Mesendoderm (in vitro differentiated cells): ENCODE data around the gene GCN1.

Experiments used
- DNase-seq: peaks from one replicate; pipeline ENCODE4 v3.0.0; 2013
- H2AK5ac ChIP-seq: 2 replicates; pipeline ENCODE4 v1.6.1; 2013; ENCODE audit warnings: low read length, inconsistent platforms
- H2BK120ac ChIP-seq: 2 replicates; pipeline ENCODE4 v1.6.1; 2013; ENCODE audit warnings: low read depth, mild to moderate bottlenecking, low read length, moderate library complexity, mixed read lengths
- H2BK15ac ChIP-seq: replicated peaks from 2 replicates; pipeline ENCODE4 v1.6.1; 2013; ENCODE audit warnings: low read depth, mild to moderate bottlenecking, moderate library complexity
- H2BK5ac ChIP-seq: 2 replicates; pipeline ENCODE4 v1.6.1; 2013; ENCODE audit warnings: low read length, inconsistent platforms
- H3K18ac ChIP-seq: 2 replicates; pipeline ENCODE4 v1.6.1; 2013; ENCODE audit warnings: mild to moderate bottlenecking, low read length, mixed read lengths
- H3K23ac ChIP-seq: one replicate; pipeline ENCODE4 v1.6.1; 2013; ENCODE audit warnings: low read length
- H3K27ac ChIP-seq: 2 replicates; pipeline ENCODE4 v1.5.1; 2013; ENCODE audit warnings: low read depth, mild to moderate bottlenecking, inconsistent platforms, low read length, moderate library complexity
- H3K27me3 ChIP-seq: 2 replicates; pipeline ENCODE4 v1.6.1; 2013; ENCODE audit warnings: low read length, control low read depth, mild to moderate bottlenecking, inconsistent platforms; ENCODE audit not compliant: insufficient read depth, poor library complexity
- H3K36me3 ChIP-seq: 2 replicates; pipeline ENCODE4 v1.6.1; 2013; ENCODE audit warnings: low read length, inconsistent platforms; ENCODE audit not compliant: control insufficient read depth, insufficient read depth
- H3K4ac ChIP-seq: one replicate; pipeline ENCODE4 v1.6.1; 2013; ENCODE audit warnings: low read depth, mild to moderate bottlenecking, low read length, moderate library complexity
- H3K4me1 ChIP-seq: 2 replicates; pipeline ENCODE4 v1.6.1; 2013; ENCODE audit warnings: low read depth, low read length, inconsistent platforms; ENCODE audit not compliant: control insufficient read depth
- H3K4me2 ChIP-seq: 2 replicates; pipeline ENCODE4 v1.6.1; 2013; ENCODE audit warnings: low read length
- H3K4me3 ChIP-seq: 2 replicates; pipeline ENCODE4 v1.5.1; 2013; ENCODE audit warnings: mild to moderate bottlenecking, low read length
- H3K56ac ChIP-seq: one replicate; pipeline ENCODE4 v1.6.1; 2013; ENCODE audit warnings: low read length
- H3K79me1 ChIP-seq: 2 replicates; pipeline ENCODE4 v1.6.1; 2013; ENCODE audit warnings: low read length, inconsistent platforms
- H3K79me2 ChIP-seq: 2 replicates; pipeline ENCODE4 v1.6.1; 2013; ENCODE audit warnings: mild to moderate bottlenecking, low read length; ENCODE audit not compliant: control insufficient read depth, insufficient read depth
- H3K9ac ChIP-seq: 2 replicates; pipeline ENCODE4 v1.6.1; 2013; ENCODE audit warnings: low read length, inconsistent platforms
- H4K5ac ChIP-seq: one replicate; pipeline ENCODE4 v1.6.1; 2013; ENCODE audit warnings: low read length
- H4K8ac ChIP-seq: one replicate; pipeline ENCODE4 v1.6.1; 2013; ENCODE audit warnings: low read depth, mild to moderate bottlenecking, control low read depth, low read length, moderate library complexity
- WGBS: extraction: QIAGEN DNeasy Blood & Tissue Kit; methylation state at CpG from one replicate; pipeline ENCODE4 v1.1.7; 2013; ENCODE audit warnings: low lambda C conversion rate, missing lambda C conversion rate; ENCODE audit not compliant: insufficient coverage; ENCODE audit errors: extremely low coverage; 5-methylcytosine and 5-hydroxymethylcytosine counted together

The GCN1 gene

DNA sequence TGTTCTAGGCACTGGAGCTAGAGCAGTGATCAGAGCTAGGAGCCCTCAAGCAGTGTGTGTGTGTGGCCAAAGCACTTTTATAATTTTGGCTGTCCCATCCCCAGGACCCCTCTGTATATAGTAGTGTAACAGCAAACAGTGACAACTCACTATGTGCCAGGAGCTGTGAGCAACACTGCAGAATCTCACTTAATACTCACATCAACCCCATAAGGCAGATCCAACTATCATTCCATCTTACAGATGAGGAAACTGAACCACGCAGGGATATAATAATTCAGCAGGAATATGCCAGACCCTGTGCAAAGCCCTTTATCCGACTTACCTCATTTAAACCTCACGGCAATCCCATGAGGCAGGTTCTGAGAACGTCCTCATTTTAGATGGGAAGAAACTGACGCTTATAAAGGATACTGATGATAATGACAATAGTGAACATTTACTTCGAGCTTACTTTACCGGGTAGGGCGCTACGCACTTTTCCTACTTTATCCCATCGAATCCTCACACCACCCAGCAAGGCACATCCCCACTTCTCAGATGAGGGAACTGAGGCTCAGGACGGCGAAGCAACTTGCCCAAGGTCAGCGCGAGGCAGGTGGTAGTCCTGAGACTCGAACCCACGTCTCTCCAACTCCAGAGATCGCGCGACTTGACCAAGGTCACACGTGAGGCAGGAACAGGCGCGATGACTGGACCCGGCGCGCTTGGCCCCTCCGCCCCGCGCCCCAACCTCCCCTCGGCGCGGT, 78.6 kb downstream of the GCN1 start:
- Histone ChIP-seq H3K79me2 (peaks cover 47% of the 10 kb centered on the region), H2AK5ac (peak overlapping the region; percentile 92), H3K4me1 (peaks cover 12% of the 10 kb centered on the region), H2BK120ac (no peak overlapping the region), H3K23ac (peak overlapping the region; percentile 98), H3K9ac (peak overlapping the region; percentile 99), H3K27me3 (no peaks in the 10 kb centered on the region), H3K4me2 (peak overlapping the region; percentile 98), H3K79me1 (peaks cover 25% of the 10 kb centered on the region), H3K4me3 (peak overlapping the region; percentile 96), H3K36me3 (no peaks in the 10 kb centered on the region), H3K27ac (no peak overlapping the region), H2BK5ac (no peak overlapping the region), H3K56ac (peak overlapping the region; percentile 99), H4K5ac (no peak overlapping the region), H3K4ac (peak overlapping the region; percentile 64), H3K18ac (peak overlapping the region; percentile 71), H2BK15ac (no peak overlapping the region), H4K8ac (no peak overlapping the region)
- WGBS, result no CpG with 5 or more reads among the region's 31 CpGs
- DNase-seq, result peak; percentile 65

DNA sequence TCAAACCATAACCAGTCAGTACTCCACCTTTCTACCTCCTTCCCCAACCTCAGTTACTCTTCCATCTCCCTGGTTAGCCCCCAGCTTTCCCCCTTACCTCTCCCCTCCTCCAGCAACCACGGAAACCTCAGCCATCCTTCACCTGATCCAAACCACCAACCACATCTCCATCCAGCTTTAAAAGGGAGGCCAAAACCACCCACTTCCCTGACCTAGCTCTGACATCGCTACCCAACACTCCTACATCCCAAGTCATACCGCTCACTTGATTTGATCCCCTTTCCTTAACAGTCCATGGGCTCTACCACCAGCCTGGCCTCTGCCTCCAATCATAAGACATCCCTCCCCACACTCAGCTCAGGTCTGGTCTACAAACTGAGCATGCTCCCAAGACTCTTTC, 79.4 kb downstream of the GCN1 start:
- Histone ChIP-seq H3K56ac (peak overlapping the region; percentile 99), H3K4me3 (no peak overlapping the region), H2BK15ac (no peak overlapping the region), H2BK120ac (no peak overlapping the region), H2AK5ac (no peak overlapping the region), H4K5ac (no peak overlapping the region), H3K23ac (no peak overlapping the region), H3K4ac (no peak overlapping the region), H3K79me2 (peaks cover 55% of the 10 kb centered on the region), H3K27ac (no peak overlapping the region), H3K18ac (no peak overlapping the region), H3K4me2 (peak overlapping the region; percentile 98), H2BK5ac (no peak overlapping the region), H3K27me3 (no peaks in the 10 kb centered on the region), H4K8ac (no peak overlapping the region), H3K9ac (peak overlapping the region; percentile 99), H3K4me1 (peaks cover 16% of the 10 kb centered on the region), H3K36me3 (no peaks in the 10 kb centered on the region), H3K79me1 (peaks cover 29% of the 10 kb centered on the region)
- WGBS, result no CpG with 5 or more reads among the region's 3 CpGs
- DNase-seq, result no peak

DNA sequence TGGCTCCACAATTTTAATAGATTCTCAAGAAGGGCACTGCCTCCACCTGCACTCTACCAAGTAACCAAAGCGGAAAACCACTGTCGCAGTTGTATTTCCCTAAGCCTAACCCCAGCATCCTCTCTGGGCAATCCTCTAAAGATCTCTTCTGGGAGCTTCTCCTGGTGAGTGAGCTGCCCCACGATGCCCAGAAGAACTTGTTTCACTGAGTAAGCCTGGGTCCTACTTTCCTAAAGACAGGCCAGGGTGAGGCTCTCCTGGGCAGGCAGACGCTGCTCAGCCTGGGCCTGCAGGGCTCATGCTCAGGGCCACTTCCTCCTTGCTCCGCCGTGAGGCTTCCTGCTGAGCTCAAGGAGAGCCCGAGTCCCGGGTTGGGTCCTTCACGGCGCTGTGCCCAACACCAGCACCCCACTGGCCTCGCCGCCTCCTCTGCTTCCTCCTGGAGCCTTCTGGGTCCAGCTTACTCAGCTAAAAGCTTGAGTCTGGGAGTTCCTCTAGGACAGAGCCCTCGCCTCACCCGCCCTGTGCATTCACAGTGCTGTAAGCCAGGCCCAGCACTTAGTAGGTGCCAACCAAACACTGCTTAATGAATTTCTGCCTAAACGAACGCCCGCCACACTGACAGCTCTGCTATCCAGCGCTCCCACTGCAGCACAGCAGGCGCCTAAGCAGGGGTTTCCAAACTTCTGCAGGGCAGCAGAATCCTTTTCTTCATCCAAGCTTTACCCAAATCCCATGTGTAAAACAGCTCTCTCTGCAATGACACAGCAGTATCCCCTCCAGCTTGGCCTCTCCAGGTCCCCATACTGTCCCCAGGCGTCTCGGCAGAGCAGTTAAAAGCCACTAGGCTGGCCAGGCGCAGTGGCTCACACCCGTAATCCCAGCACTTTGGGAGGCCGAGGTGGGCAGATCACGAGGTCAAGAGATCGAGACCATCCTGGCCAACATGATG, 83.7 kb downstream of the GCN1 start:
- Histone ChIP-seq H2AK5ac (no peak overlapping the region), H3K79me2 (peaks cover 67% of the 10 kb centered on the region), H3K4me1 (peaks cover 15% of the 10 kb centered on the region), H3K27ac (peak overlapping the region; percentile 4), H3K4me3 (no peak overlapping the region), H4K5ac (no peak overlapping the region), H3K56ac (peak overlapping the region; percentile 54), H3K79me1 (peaks cover 38% of the 10 kb centered on the region), H2BK120ac (peak overlapping the region; percentile 69), H3K4me2 (no peak overlapping the region), H4K8ac (no peak overlapping the region), H3K23ac (no peak overlapping the region), H3K36me3 (no peaks in the 10 kb centered on the region), H2BK5ac (no peak overlapping the region), H2BK15ac (no peak overlapping the region), H3K4ac (no peak overlapping the region), H3K18ac (peak overlapping the region; percentile 5), H3K27me3 (no peaks in the 10 kb centered on the region), H3K9ac (peak overlapping the region; percentile 47)
- WGBS, result no CpG with 5 or more reads among the region's 26 CpGs
- DNase-seq, result peak; percentile 51

DNA sequence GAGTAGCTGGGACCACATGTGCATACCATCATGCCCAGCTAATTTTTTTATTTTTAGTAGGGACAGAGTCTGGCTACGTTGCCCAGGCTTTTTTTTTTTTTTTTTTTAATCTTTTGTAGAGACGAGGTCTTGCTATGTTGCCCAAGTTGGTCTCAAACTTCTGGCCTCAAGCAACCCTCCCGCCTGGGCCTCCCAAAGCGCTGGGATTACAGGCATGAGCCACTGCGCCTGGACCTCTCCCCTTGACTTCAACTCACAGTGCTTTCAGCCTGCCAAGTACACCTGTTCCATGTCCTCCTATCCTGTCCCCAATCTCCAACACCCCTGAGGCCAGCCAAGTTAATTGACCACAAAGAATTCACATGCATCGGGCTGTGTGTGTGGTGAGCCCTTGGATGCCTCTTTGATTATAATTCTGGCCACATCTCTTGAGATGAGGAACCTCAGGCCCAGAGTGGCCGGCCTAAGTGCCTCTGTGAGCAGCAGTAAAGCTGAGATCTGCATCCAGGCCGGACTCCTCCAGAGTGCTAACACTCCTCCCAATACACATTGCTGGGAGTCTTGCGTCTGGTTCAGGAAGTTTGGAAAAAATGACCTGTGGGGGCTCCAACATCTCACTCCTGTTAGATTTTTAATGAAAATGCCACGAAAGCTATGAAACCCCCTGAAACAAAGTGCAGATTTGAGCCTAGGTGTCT, 84.8 kb downstream of the GCN1 start:
- Histone ChIP-seq H3K18ac (no peak overlapping the region), H3K79me2 (peaks cover 62% of the 10 kb centered on the region), H4K5ac (no peak overlapping the region), H3K9ac (no peak overlapping the region), H3K36me3 (peaks cover 2% of the 10 kb centered on the region), H3K23ac (no peak overlapping the region), H2AK5ac (no peak overlapping the region), H4K8ac (no peak overlapping the region), H3K4me1 (peaks cover 6% of the 10 kb centered on the region), H2BK15ac (no peak overlapping the region), H2BK5ac (no peak overlapping the region), H3K27ac (no peak overlapping the region), H3K4me2 (no peak overlapping the region), H2BK120ac (no peak overlapping the region), H3K79me1 (peaks cover 32% of the 10 kb centered on the region), H3K4ac (no peak overlapping the region), H3K56ac (no peak overlapping the region), H3K27me3 (no peaks in the 10 kb centered on the region), H3K4me3 (no peak overlapping the region)
- WGBS, result no CpG with 5 or more reads among the region's 10 CpGs
- peak; percentile 72 for DNase-seq

DNA sequence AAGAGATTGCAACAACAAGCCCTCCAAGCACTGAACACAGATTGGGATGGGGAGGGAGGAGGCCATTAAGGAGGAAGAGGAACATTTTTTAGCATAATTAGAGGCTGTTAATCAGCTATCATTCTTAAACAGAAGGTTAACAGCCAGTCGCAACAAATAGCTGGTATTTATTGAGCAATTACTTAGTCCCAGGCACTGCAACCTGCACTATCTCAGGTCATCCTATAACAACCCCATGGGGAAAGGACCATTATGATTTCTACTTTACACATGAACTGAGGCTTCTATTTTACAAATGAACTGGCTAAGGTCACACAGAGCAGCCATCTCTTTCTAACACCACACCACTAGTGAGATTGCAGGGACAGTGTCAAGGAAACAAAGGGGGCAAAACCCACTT, 88.4 kb downstream of the GCN1 start:
- H3K4me1 ChIP-seq, result peaks cover 6% of the 10 kb centered on the region
- no peak overlapping the region for H3K4me2 ChIP-seq
- peaks cover 4% of the 10 kb centered on the region for H3K36me3 ChIP-seq
- H3K4me3 ChIP-seq, result no peak overlapping the region
- H3K4ac ChIP-seq, result no peak overlapping the region
- no peak overlapping the region for H2AK5ac ChIP-seq
- no peak overlapping the region for H4K5ac ChIP-seq
- no peak overlapping the region for H2BK120ac ChIP-seq
- peaks cover 34% of the 10 kb centered on the region for H3K79me1 ChIP-seq
- H2BK15ac ChIP-seq, result no peak overlapping the region
- no peak for DNase-seq
- no peak overlapping the region for H3K9ac ChIP-seq
- no CpG with 5 or more reads among the region's 1 CpG for WGBS
- H3K18ac ChIP-seq, result no peak overlapping the region
- H3K27ac ChIP-seq, result no peak overlapping the region
- H3K79me2 ChIP-seq, result peaks cover 50% of the 10 kb centered on the region
- no peak overlapping the region for H4K8ac ChIP-seq
- H2BK5ac ChIP-seq, result no peak overlapping the region
- H3K56ac ChIP-seq, result no peak overlapping the region
- H3K23ac ChIP-seq, result no peak overlapping the region
- no peaks in the 10 kb centered on the region for H3K27me3 ChIP-seq
